Nephron (organoid): ENCODE results near the gene FOXL3.

Experiments
- H3K27ac Mint-ChIP-seq, 3 experiments: 2 replicates each; pipeline ENCODE4 v1.8.0; 2020; ENCODE audit warnings: mixed read lengths in 3 of 3, mild to moderate bottlenecking in 2 of 3, moderate library complexity in 1 of 3
- H3K27me3 Mint-ChIP-seq: 2 replicates; pipeline ENCODE4 v1.8.0; 2021; ENCODE audit warnings: low read depth, mild to moderate bottlenecking, moderate library complexity, mixed read lengths
- H3K36me3 Mint-ChIP-seq: 2 replicates; pipeline ENCODE4 v1.8.0; 2020; ENCODE audit warnings: low read depth, mixed read lengths
- H3K4me1 Mint-ChIP-seq: 2 replicates; pipeline ENCODE4 v1.8.0; 2020; ENCODE audit warnings: mixed read lengths
- H3K4me3 Mint-ChIP-seq, 3 experiments: 2 replicates each; pipeline ENCODE4 v1.8.0; 2020; ENCODE audit warnings: mild to moderate bottlenecking in 3 of 3, mixed read lengths in 3 of 3, moderate library complexity in 2 of 3
- H3K9me3 Mint-ChIP-seq: 2 replicates; pipeline ENCODE4 v1.8.0; 2020; ENCODE audit warnings: mixed read lengths
- CTCF ChIP-seq, 3 experiments: fragments of 200-600 bp; sonication (generic); IDR thresholded peaks; one replicate each; pipeline ENCODE4 v1.5.0; 2021; ENCODE audit warnings: antibody characterized with exemption in 3 of 3; ENCODE audit not compliant: unreplicated experiment in 3 of 3

FOXL3 gene

GRCh38 chr7:272108-272615, 17.8 kb upstream of the FOXL3 start:
- H3K4me1 Mint-ChIP-seq: no peaks in the 10 kb centered on the region
- H3K27me3 Mint-ChIP-seq: peaks cover 11% of the 10 kb centered on the region
- no peak overlapping the region for H3K27ac Mint-ChIP-seq
- H3K9me3 Mint-ChIP-seq: peaks cover 50% of the 10 kb centered on the region
- no peak overlapping the region for H3K4me3 Mint-ChIP-seq
- H3K36me3 Mint-ChIP-seq: peaks cover 7% of the 10 kb centered on the region
- no peak for TF ChIP-seq CTCF (IDR thresholded peaks at IDR 0.05; ENCODE audit: unreplicated experiment in 3 of 3)

GRCh38 chr7:272631-273030, 17.3 kb upstream of the FOXL3 start:
- Mint-ChIP-seq H3K4me1 (no peaks in the 10 kb centered on the region), H3K27me3 (peaks cover 14% of the 10 kb centered on the region), H3K4me3 (no peak overlapping the region), H3K36me3 (peaks cover 7% of the 10 kb centered on the region), H3K27ac (no peak overlapping the region), H3K9me3 (peaks cover 54% of the 10 kb centered on the region)
- no peak for TF ChIP-seq CTCF (IDR thresholded peaks at IDR 0.05; ENCODE audit: unreplicated experiment in 3 of 3)

GRCh38 chr7:273327-273726, 16.6 kb upstream of the FOXL3 start:
- no peak for TF ChIP-seq CTCF (IDR thresholded peaks at IDR 0.05; ENCODE audit: unreplicated experiment in 3 of 3)
- no peaks in the 10 kb centered on the region for H3K4me1 Mint-ChIP-seq
- peaks cover 53% of the 10 kb centered on the region for H3K9me3 Mint-ChIP-seq
- H3K36me3 Mint-ChIP-seq: peaks cover 7% of the 10 kb centered on the region
- no peak overlapping the region for H3K4me3 Mint-ChIP-seq
- no peak overlapping the region for H3K27ac Mint-ChIP-seq
- H3K27me3 Mint-ChIP-seq: peaks cover 11% of the 10 kb centered on the region

GRCh38 chr7:274266-274665, 15.7 kb upstream of the FOXL3 start:
- TF ChIP-seq CTCF (IDR thresholded peaks at IDR 0.05; ENCODE audit: unreplicated experiment in 3 of 3): no peak
- Mint-ChIP-seq H3K27me3 (peaks cover 9% of the 10 kb centered on the region), H3K36me3 (peaks cover 7% of the 10 kb centered on the region), H3K4me1 (no peaks in the 10 kb centered on the region), H3K9me3 (peaks cover 52% of the 10 kb centered on the region), H3K27ac (no peak overlapping the region), H3K4me3 (no peak overlapping the region)

GRCh38 chr7:276230-276835, 13.6 kb upstream of the FOXL3 start:
- H3K27me3 Mint-ChIP-seq: peaks cover 21% of the 10 kb centered on the region
- no peak for TF ChIP-seq CTCF (IDR thresholded peaks at IDR 0.05; ENCODE audit: unreplicated experiment in 3 of 3)

GRCh38 chr7:277228-277627, 12.7 kb upstream of the FOXL3 start:
- H3K9me3 Mint-ChIP-seq: peaks cover 47% of the 10 kb centered on the region

More at GRCh38 chr7:276230-276835, 13.6 kb upstream of the FOXL3 start:
- peaks cover 50% of the 10 kb centered on the region for H3K9me3 Mint-ChIP-seq
- H3K27ac Mint-ChIP-seq: no peak overlapping the region
- H3K4me3 Mint-ChIP-seq: no peak overlapping the region
- H3K36me3 Mint-ChIP-seq: peaks cover 7% of the 10 kb centered on the region
- no peaks in the 10 kb centered on the region for H3K4me1 Mint-ChIP-seq

More at GRCh38 chr7:277228-277627, 12.7 kb upstream of the FOXL3 start:
- no peak overlapping the region for H3K27ac Mint-ChIP-seq
- TF ChIP-seq CTCF (IDR thresholded peaks at IDR 0.05; ENCODE audit: unreplicated experiment in 3 of 3): no peak
- H3K27me3 Mint-ChIP-seq: peaks cover 21% of the 10 kb centered on the region
- peaks cover 7% of the 10 kb centered on the region for H3K36me3 Mint-ChIP-seq
- no peak overlapping the region for H3K4me3 Mint-ChIP-seq
- H3K4me1 Mint-ChIP-seq: no peaks in the 10 kb centered on the region
